ENCODE results near the gene AP4B1.

AP4B1 gene

DNA sequence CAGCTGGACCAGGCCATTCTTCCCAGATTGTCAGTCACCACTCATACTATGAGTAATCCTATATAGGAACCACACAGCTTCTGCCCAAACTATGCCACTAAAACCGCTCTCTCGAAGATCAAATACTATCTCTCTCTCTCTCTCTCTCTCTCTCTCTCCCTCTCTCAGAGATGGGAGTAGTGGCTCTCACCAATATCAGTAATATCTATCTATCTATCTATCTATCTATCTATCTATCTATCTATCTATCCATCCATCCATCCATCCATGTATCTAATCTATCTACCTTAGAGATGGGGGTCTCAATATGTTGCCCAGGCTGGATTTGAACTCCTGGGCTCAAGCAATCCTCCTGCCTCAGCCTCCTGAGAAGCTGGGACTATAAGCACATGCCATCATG lies 19.9 kb upstream of the AP4B1 start:
- peaks cover 10% of the 10 kb centered on the region for H3K4me1 ChIP-seq (ENCODE audit: low read length)
- no peak overlapping the region for H3K4me2 ChIP-seq (ENCODE audit: low read length)
- H3K27me3 ChIP-seq (ENCODE audit: low read depth, low read length) = no peaks in the 10 kb centered on the region
- TF ChIP-seq, protein P1, sequence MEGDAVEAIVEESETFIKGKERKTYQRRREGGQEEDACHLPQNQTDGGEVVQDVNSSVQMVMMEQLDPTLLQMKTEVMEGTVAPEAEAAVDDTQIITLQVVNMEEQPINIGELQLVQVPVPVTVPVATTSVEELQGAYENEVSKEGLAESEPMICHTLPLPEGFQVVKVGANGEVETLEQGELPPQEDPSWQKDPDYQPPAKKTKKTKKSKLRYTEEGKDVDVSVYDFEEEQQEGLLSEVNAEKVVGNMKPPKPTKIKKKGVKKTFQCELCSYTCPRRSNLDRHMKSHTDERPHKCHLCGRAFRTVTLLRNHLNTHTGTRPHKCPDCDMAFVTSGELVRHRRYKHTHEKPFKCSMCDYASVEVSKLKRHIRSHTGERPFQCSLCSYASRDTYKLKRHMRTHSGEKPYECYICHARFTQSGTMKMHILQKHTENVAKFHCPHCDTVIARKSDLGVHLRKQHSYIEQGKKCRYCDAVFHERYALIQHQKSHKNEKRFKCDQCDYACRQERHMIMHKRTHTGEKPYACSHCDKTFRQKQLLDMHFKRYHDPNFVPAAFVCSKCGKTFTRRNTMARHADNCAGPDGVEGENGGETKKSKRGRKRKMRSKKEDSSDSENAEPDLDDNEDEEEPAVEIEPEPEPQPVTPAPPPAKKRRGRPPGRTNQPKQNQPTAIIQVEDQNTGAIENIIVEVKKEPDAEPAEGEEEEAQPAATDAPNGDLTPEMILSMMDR (IDR thresholded peaks at IDR 0.05; ENCODE audit: low read depth, low read length) = no peak
- TF ChIP-seq EZH2phosphoT487 (IDR thresholded peaks at IDR 0.05; ENCODE audit: low read depth) = no peak
- no peak overlapping the region for H3K27ac ChIP-seq (ENCODE audit: low read length)
- H3K36me3 ChIP-seq (replicated peaks; ENCODE audit: low read depth, low read length) = no peaks in the 10 kb centered on the region
- no peaks in the 10 kb centered on the region for H3K9me3 ChIP-seq (ENCODE audit: insufficient read depth, low read length)
- H3K4me3 ChIP-seq (ENCODE audit: low read length) = no peak overlapping the region
- H3K9ac ChIP-seq (ENCODE audit: low read length) = no peak overlapping the region
- H2AFZ ChIP-seq (ENCODE audit: low read depth, low read length) = no peak overlapping the region
- H3K79me2 ChIP-seq (ENCODE audit: low read length) = 0 out of 2 replicates have a peak, but pooled peaks cover 3% of the 10 kb centered on the region
- no peaks in the 10 kb centered on the region for H4K20me1 ChIP-seq (ENCODE audit: insufficient read depth, low read length)

- Histone ChIP-seq H3K36me3 (replicated peaks; ENCODE audit: low read depth, low read length) (no peaks in the 10 kb centered on the region), H3K4me1 (ENCODE audit: low read length) (peaks cover 4% of the 10 kb centered on the region), H3K4me3 (ENCODE audit: low read length) (no peak overlapping the region), H4K20me1 (ENCODE audit: insufficient read depth, low read length) (no peaks in the 10 kb centered on the region), H3K79me2 (ENCODE audit: low read length) (no peaks in the 10 kb centered on the region), H3K27ac (ENCODE audit: low read length) (no peak overlapping the region), H3K4me2 (ENCODE audit: low read length) (no peak overlapping the region), H3K27me3 (ENCODE audit: low read depth, low read length) (no peaks in the 10 kb centered on the region), H3K9me3 (ENCODE audit: insufficient read depth, low read length) (no peaks in the 10 kb centered on the region), H2AFZ (ENCODE audit: low read depth, low read length) (no peak overlapping the region), H3K9ac (ENCODE audit: low read length) (no peak overlapping the region)
- TF ChIP-seq, protein P1 (IDR thresholded peaks at IDR 0.05; ENCODE audit: low read depth, low read length) = no peak
These were observed 18.4 kb upstream of the AP4B1 start for GRCh38 chr1:113922957-113923356.

GRCh38 chr1:113918243-113918642 lies 13.6 kb upstream of the AP4B1 start:
- Histone ChIP-seq H2AFZ (ENCODE audit: low read depth, low read length) (no peak overlapping the region), H4K20me1 (ENCODE audit: insufficient read depth, low read length) (no peaks in the 10 kb centered on the region), H3K4me1 (ENCODE audit: low read length) (no peaks in the 10 kb centered on the region), H3K4me3 (ENCODE audit: low read length) (no peak overlapping the region), H3K9me3 (ENCODE audit: insufficient read depth, low read length) (no peaks in the 10 kb centered on the region), H3K79me2 (ENCODE audit: low read length) (no peaks in the 10 kb centered on the region), H3K36me3 (replicated peaks; ENCODE audit: low read depth, low read length) (no peaks in the 10 kb centered on the region), H3K27ac (ENCODE audit: low read length) (no peak overlapping the region), H3K27me3 (ENCODE audit: low read depth, low read length) (no peaks in the 10 kb centered on the region), H3K4me2 (ENCODE audit: low read length) (no peak overlapping the region), H3K9ac (ENCODE audit: low read length) (no peak overlapping the region)
- TF ChIP-seq EZH2phosphoT487 (IDR thresholded peaks at IDR 0.05; ENCODE audit: low read depth) = no peak
- TF ChIP-seq, protein P1 (IDR thresholded peaks at IDR 0.05; ENCODE audit: low read depth, low read length) = no peak

DNA sequence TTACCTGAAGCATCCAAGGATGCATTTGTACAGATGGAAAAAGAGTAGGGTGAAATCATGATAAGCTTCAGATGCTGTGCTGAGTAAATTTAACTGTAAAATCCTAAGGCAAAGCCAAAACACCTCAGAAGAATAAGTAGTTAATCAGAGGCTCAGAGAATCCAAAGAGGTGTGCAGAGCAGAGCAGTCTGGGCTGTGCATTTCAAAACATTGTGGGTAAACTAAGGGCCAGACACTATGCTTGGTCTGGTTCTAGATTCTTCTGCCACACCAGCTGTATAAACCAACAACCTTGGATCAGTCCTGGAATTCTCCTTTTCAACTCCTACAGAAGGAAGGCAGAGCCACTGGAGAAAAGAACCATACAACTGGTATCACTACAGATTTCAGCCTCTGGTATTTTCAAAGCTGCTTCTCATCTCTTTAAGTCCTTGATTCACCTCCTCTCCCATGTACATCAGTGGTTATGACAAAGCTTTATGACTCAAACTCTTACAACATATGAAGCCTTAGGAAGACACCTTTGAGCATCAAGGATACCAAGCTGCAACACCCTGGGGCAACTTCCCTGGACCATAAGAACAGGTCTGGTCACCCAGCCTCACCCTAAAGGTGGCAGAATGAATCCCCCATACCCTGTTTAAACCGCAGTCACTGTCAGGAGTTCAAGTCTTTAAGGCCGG lies 12.9 kb upstream of the AP4B1 start:
- no peak overlapping the region for H3K4me2 ChIP-seq (ENCODE audit: low read length)
- H3K79me2 ChIP-seq (ENCODE audit: low read length) = no peaks in the 10 kb centered on the region
- no peak overlapping the region for H3K9ac ChIP-seq (ENCODE audit: low read length)
- no peak overlapping the region for H2AFZ ChIP-seq (ENCODE audit: low read depth, low read length)
- H3K4me3 ChIP-seq (ENCODE audit: low read length) = no peak overlapping the region
- TF ChIP-seq, protein P1 (IDR thresholded peaks at IDR 0.05; ENCODE audit: low read depth, low read length) = no peak
- TF ChIP-seq EZH2phosphoT487 (IDR thresholded peaks at IDR 0.05; ENCODE audit: low read depth) = no peak
- H3K9me3 ChIP-seq (ENCODE audit: insufficient read depth, low read length) = no peaks in the 10 kb centered on the region
- H4K20me1 ChIP-seq (ENCODE audit: insufficient read depth, low read length) = no peaks in the 10 kb centered on the region
- H3K4me1 ChIP-seq (ENCODE audit: low read length) = no peaks in the 10 kb centered on the region
- peaks cover 2% of the 10 kb centered on the region for H3K36me3 ChIP-seq (replicated peaks; ENCODE audit: low read depth, low read length)
- no peak overlapping the region for H3K27ac ChIP-seq (ENCODE audit: low read length)
- no peaks in the 10 kb centered on the region for H3K27me3 ChIP-seq (ENCODE audit: low read depth, low read length)

Data from OCI-LY3 (cell line).